CD4-positive, alpha-beta T cell (primary cell): ENCODE results near the gene CDC42EP4. TPM values are rescaled to one million over a fixed set of nuclear protein-coding genes. Genes with fewer than 3 reads are reported as not detected.
"Not testable (repeated sequence)": the region's sequence is repeated elsewhere in the genome, so short reads cannot be mapped to it uniquely, and the experiment has no call there.

Experiments used
- ATAC-seq: fragments of 200-7000 bp; cut with Tn5 transposase; one replicate; pipeline ENCODE4 v1.10.0; 2022; ENCODE audit warnings: mild to moderate bottlenecking; ENCODE audit not compliant: poor library complexity
- CTCF ChIA-PET: fragments of 350-600 bp; sonication (Branson Sonifier 250); formaldehyde crosslinking; loops from one replicate; lab custom pipeline; 2021; ENCODE audit warnings: antibody characterized with exemption, inconsistent platforms; lab: Charles Lee
- POLR2A ChIA-PET: fragments of 350-600 bp; sonication (Branson Sonifier 250); formaldehyde crosslinking; loops from one replicate; lab custom pipeline; 2021; ENCODE audit warnings: antibody characterized with exemption, inconsistent platforms; lab: Charles Lee
- DNase-seq, 14 experiments: peaks; one replicate each; pipeline ENCODE4 v3.0.0-alpha.2; 2013 to 2020; ENCODE audit warnings: mixed read lengths in 2 of 14
- H3K27ac ChIP-seq, 2 donors: one replicate each; pipeline versions ENCODE4 v1.5.1 to v1.7.0; 2013; ENCODE audit warnings: low read length in 2 of 2, low read depth in 1 of 2, mild to moderate bottlenecking in 1 of 2
- H3K27me3 ChIP-seq, 2 experiments: 1 replicate in 1 of 2; 2 replicates in 1 of 2; pipeline versions ENCODE4 v1.6.1 to v1.7.0; 2013; ENCODE audit warnings: low read length in 2 of 2, control low read depth in 1 of 2, mild to moderate bottlenecking in 1 of 2, moderate library complexity in 1 of 2; ENCODE audit not compliant: insufficient read depth in 2 of 2, control insufficient read depth in 1 of 2
- H3K36me3 ChIP-seq: one replicate; pipeline ENCODE4 v1.6.1; 2013; ENCODE audit warnings: low read length, control low read depth; ENCODE audit not compliant: insufficient read depth
- H3K4me1 ChIP-seq: one replicate; pipeline ENCODE4 v1.6.1; 2013; ENCODE audit warnings: low read length, control low read depth; ENCODE audit not compliant: insufficient read depth
- H3K4me3 ChIP-seq: one replicate; pipeline ENCODE4 v1.5.1; 2013; ENCODE audit warnings: mild to moderate bottlenecking, low read length, moderate library complexity
- H3K9me3 ChIP-seq, 2 experiments: 1 replicate in 1 of 2; 2 replicates in 1 of 2; pipeline versions ENCODE4 v1.6.1 to v1.7.0; 2013; ENCODE audit warnings: low read length in 2 of 2, mild to moderate bottlenecking in 2 of 2, control low read depth in 1 of 2, moderate library complexity in 1 of 2; ENCODE audit not compliant: control insufficient read depth in 1 of 2, insufficient read depth in 1 of 2
- H3K27ac Mint-ChIP-seq: one replicate; pipeline ENCODE4 v1.8.0; 2020; ENCODE audit warnings: mixed read lengths
- H3K27me3 Mint-ChIP-seq: one replicate; pipeline ENCODE4 v1.8.0; 2021; ENCODE audit warnings: mixed read lengths
- H3K36me3 Mint-ChIP-seq: one replicate; pipeline ENCODE4 v1.8.0; 2021; ENCODE audit warnings: low read depth, mixed read lengths
- H3K4me1 Mint-ChIP-seq: one replicate; pipeline ENCODE4 v1.8.0; 2021; ENCODE audit warnings: low read depth, mixed read lengths
- H3K4me3 Mint-ChIP-seq: one replicate; pipeline ENCODE4 v1.8.0; 2020; ENCODE audit warnings: mild to moderate bottlenecking, mixed read lengths
- H3K9me3 Mint-ChIP-seq: one replicate; pipeline ENCODE4 v1.8.0; 2020; ENCODE audit warnings: mixed read lengths
- CTCF ChIP-seq: fragments of 200-600 bp; IDR thresholded peaks from one replicate; pipeline ENCODE4 v1.8.0; 2022; ENCODE audit warnings: antibody characterized with exemption, mild to moderate bottlenecking
- intact Hi-C, 2 experiments: fragments of 100-400 bp; cut with DNase I in 1 of 2; cut with micrococcal nuclease in 1 of 2; formaldehyde crosslinking; loops; one replicate each; pipeline versions ENCODE4 v1.15.1 to v1.9.0; 2023 to 2025; cut with DNase I, micrococcal nuclease
- total RNA-seq, 174 experiments: library from RNA in 2 of 174; stranded (reverse) in 2 of 174; gene quantifications; one replicate each; pipeline ENCODE4 v1.2.3 and lab custom pipeline; 2021 to 2026

Gene CDC42EP4
- total RNA-seq, 2 experiments from 2014 or later, result 2.9 to 3.5 TPM

GRCh38 chr17:73334771-73335513, 23.1 kb upstream of the CDC42EP4 start:
- Histone ChIP-seq H3K4me1 (no peaks in the 10 kb centered on the region), H3K36me3 (no peaks in the 10 kb centered on the region), H3K27ac (no peak overlapping the region), H3K27me3 (no peaks in the 10 kb centered on the region), H3K4me3 (no peak overlapping the region), H3K9me3 (no peaks in the 10 kb centered on the region)
- intact Hi-C loops, result no loop called here
- Mint-ChIP-seq H3K36me3 (no peaks in the 10 kb centered on the region), H3K4me1 (no peaks in the 10 kb centered on the region), H3K4me3 (no peak overlapping the region), H3K27ac (no peak overlapping the region), H3K9me3 (no peaks in the 10 kb centered on the region), H3K27me3 (no peaks in the 10 kb centered on the region)
- POLR2A ChIA-PET, result no interaction called here
- ATAC-seq, result no peak
- CTCF ChIA-PET, result no interaction called here
- TF ChIP-seq CTCF, result no peak
- no peak for DNase-seq

- DNase-seq, H3K27ac Mint-ChIP-seq, H3K9me3 ChIP-seq, H3K4me1 ChIP-seq, H3K4me3 Mint-ChIP-seq, POLR2A ChIA-PET, intact Hi-C loops, H3K27me3 Mint-ChIP-seq, H3K36me3 ChIP-seq, H3K4me1 Mint-ChIP-seq, H3K4me3 ChIP-seq, H3K36me3 Mint-ChIP-seq, ATAC-seq, H3K27ac ChIP-seq, H3K27me3 ChIP-seq, H3K9me3 Mint-ChIP-seq: not testable (repeated sequence)
- CTCF ChIA-PET, result interaction anchor here (0.9 kb wide), 1 partner anchor 36 kb away, joined by 3 read pairs; no protein-coding TSS in a partner anchor
These were observed 21.6 kb upstream of the CDC42EP4 start for GRCh38 chr17:73333445-73333844.

GRCh38 chr17:73331060-73331459, 19.3 kb upstream of the CDC42EP4 start:
- DNase-seq, result no peak
- Histone ChIP-seq H3K36me3 (no peaks in the 10 kb centered on the region), H3K9me3 (no peaks in the 10 kb centered on the region), H3K27ac (no peak overlapping the region), H3K4me3 (no peak overlapping the region), H3K27me3 (peaks cover 0 to 2% of the 10 kb centered on the region in 2 experiments), H3K4me1 (no peaks in the 10 kb centered on the region)
- H3K4me1 Mint-ChIP-seq, result no peaks in the 10 kb centered on the region
- intact Hi-C loops, result no loop called here
- peaks cover 5% of the 10 kb centered on the region for H3K27me3 Mint-ChIP-seq
- TF ChIP-seq CTCF, result no peak
- no peak overlapping the region for H3K27ac Mint-ChIP-seq
- H3K9me3 Mint-ChIP-seq, result no peaks in the 10 kb centered on the region
- H3K36me3 Mint-ChIP-seq, result no peaks in the 10 kb centered on the region
- ATAC-seq, result no peak
- ChIA-PET POLR2A (no interaction called here), CTCF (no interaction called here)
- H3K4me3 Mint-ChIP-seq, result no peak overlapping the region

- Histone ChIP-seq H3K4me1 (no peaks in the 10 kb centered on the region), H3K4me3 (no peak overlapping the region), H3K9me3 (peaks cover 0 to 8% of the 10 kb centered on the region in 2 experiments), H3K27ac (no peak overlapping the region), H3K27me3 (peaks cover 0 to 2% of the 10 kb centered on the region in 2 experiments), H3K36me3 (no peaks in the 10 kb centered on the region)
- H3K36me3 Mint-ChIP-seq, result no peaks in the 10 kb centered on the region
- TF ChIP-seq CTCF, result no peak
- intact Hi-C loops, result no loop called here
- no peaks in the 10 kb centered on the region for H3K4me1 Mint-ChIP-seq
- ATAC-seq (no peak), DNase-seq (no peak)
- ChIA-PET CTCF (no interaction called here), POLR2A (no interaction called here)
- H3K27ac Mint-ChIP-seq, result no peak overlapping the region
- no peaks in the 10 kb centered on the region for H3K9me3 Mint-ChIP-seq
- peaks cover 15% of the 10 kb centered on the region for H3K27me3 Mint-ChIP-seq
- H3K4me3 Mint-ChIP-seq, result no peak overlapping the region
These were observed 15.9 kb upstream of the CDC42EP4 start for GRCh38 chr17:73327676-73328075.
